Activated CD4-positive, alpha-beta T cell treated with anti-CD3 and anti-CD28 coated beads for 36 hours (primary cell): ENCODE measurements around the gene DISP1. TPM values are rescaled to one million over a fixed set of nuclear protein-coding genes. Genes with fewer than 3 reads are reported as not detected.

Experiments used
- ATAC-seq: fragments of 200-7000 bp; cut with Tn5 transposase; one replicate; pipeline ENCODE4 v1.10.0; 2021; ENCODE audit warnings: mild to moderate bottlenecking, moderate library complexity
- CTCF ChIA-PET: fragments of 350-600 bp; sonication (Branson Sonifier 250); formaldehyde crosslinking; loops from one replicate; lab custom pipeline; 2021; ENCODE audit warnings: antibody characterized with exemption; lab: Charles Lee
- POLR2A ChIA-PET: fragments of 350-600 bp; sonication (Branson Sonifier 250); formaldehyde crosslinking; loops from one replicate; lab custom pipeline; 2021; ENCODE audit warnings: antibody characterized with exemption, inconsistent platforms; lab: Charles Lee
- DNase-seq: peaks from one replicate; pipeline ENCODE4 v3.0.0-alpha.2; 2020
- H3K27ac Mint-ChIP-seq: one replicate; pipeline ENCODE4 v1.8.0; 2021; ENCODE audit warnings: mixed read lengths
- H3K27me3 Mint-ChIP-seq: one replicate; pipeline ENCODE4 v1.8.0; 2021; ENCODE audit warnings: mixed read lengths
- H3K36me3 Mint-ChIP-seq: one replicate; pipeline ENCODE4 v1.8.0; 2021; ENCODE audit warnings: low read depth, mixed read lengths
- H3K4me1 Mint-ChIP-seq: one replicate; pipeline ENCODE4 v1.8.0; 2021; ENCODE audit warnings: mixed read lengths
- H3K4me3 Mint-ChIP-seq: one replicate; pipeline ENCODE4 v1.8.0; 2021; ENCODE audit warnings: mild to moderate bottlenecking, moderate library complexity, mixed read lengths
- H3K9me3 Mint-ChIP-seq: one replicate; pipeline ENCODE4 v1.8.0; 2021; ENCODE audit warnings: low read depth, mixed read lengths
- intact Hi-C, 2 experiments: fragments of 100-400 bp; cut with DNase I in 1 of 2; cut with micrococcal nuclease in 1 of 2; formaldehyde crosslinking; loops; one replicate each; pipeline versions ENCODE4 v1.14.2 to v1.15.1; 2022 to 2024; cut with DNase I, micrococcal nuclease
- total RNA-seq, 2 experiments: library from RNA; stranded (reverse); gene quantifications; one replicate each; pipeline ENCODE4 v1.2.3, GENCODE V29; 2021

The DISP1 gene
- 1 to 10 TPM in 1 of 2 experiments, under 1 TPM in 1; 0.98 to 1.9 TPM for total RNA-seq

DNA sequence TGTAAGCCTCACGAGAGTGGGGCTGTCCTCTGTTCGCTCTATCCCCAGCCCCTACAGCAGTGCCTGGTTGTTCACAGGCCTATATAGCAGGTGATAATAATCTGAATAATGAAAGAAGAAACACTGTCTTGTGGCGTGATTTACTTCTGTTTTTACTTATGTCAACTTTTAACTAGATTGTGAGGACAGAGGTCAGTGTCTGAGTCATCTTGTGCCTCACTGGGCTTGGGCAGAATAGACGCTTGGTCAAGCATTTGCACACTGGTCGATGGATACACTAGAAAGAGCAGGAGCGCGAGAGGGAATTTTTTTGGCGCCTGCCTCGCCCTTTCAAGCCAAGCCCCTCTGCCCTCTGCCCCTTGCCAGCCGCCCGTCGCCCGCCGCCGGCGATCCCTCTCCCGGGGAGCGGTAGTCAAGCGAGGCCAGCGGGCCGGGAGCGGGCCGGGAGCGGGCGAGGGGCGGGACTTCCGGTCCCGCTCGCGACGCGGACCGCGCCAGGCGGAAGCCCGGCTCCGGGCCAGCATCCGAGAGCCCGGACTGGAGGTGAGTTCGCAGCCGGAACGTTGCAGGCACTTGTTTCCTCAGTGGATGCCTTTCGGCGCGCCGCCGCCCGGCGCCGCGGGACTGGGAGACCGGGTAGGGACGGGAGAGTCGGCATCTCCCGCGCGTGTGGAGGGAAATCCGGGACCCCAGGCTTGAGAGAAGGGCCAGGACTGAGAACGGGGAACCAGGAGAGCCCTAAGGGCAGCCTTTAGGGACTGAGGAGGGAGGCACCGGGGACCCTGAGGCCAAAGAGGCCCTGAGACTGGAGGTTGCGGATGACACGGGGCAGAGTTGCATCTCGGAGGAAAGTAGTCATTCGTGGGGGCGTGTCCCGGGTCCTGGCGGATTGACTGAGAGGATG lies at the start of gene DISP1:
Gene DISP1, plus strand, starts transcription at position 504 of the 904 bp plus-strand sequence. CDS start 127,785 bp downstream, outside the sequence.
- ATAC-seq = peak; percentile 88
- POLR2A ChIA-PET = no interaction called here

DNA sequence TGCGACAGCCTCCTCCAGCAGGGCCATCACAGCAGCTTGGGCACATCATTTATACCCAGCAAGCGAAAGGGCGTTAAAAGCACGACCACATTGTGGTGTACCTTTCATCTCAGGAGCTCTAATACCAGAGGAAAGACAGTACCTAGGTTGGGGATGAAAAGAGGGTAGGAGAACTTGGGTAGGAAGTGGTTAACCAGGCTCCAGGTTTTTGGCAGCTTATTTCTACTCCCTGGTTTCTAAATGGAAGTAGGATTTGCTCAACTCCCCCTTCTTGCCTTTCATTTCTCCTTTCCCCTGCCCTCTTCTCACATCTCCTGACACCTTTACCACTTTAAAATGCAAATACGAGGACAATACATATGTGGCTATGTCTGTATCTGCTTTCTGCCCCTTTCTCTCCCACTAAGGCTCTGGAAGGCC lies 47.7 kb upstream of the DISP1 start:
- no peak for DNase-seq
- Mint-ChIP-seq H3K4me3 (no peak overlapping the region), H3K27ac (no peak overlapping the region), H3K4me1 (peaks cover 2% of the 10 kb centered on the region), H3K36me3 (peaks cover 2% of the 10 kb centered on the region), H3K27me3 (no peaks in the 10 kb centered on the region), H3K9me3 (peaks cover 10% of the 10 kb centered on the region)
- intact Hi-C loops = no loop called here
- ATAC-seq = no peak
- CTCF ChIA-PET = interaction anchor here (1.5 kb wide), 1 partner anchor 357 kb away, joined by 6 read pairs; no protein-coding TSS in a partner anchor
- POLR2A ChIA-PET = no interaction called here

More for the DNA sequence above, at the start of gene DISP1:
- peak within 1 kb of the TSS; percentile 90 for H3K4me3 Mint-ChIP-seq
- H3K9me3 Mint-ChIP-seq = no peaks in the 10 kb centered on the region
- no peaks in the 10 kb centered on the region for H3K27me3 Mint-ChIP-seq
- peaks cover 2% of the 10 kb centered on the region for H3K36me3 Mint-ChIP-seq
- peak within 1 kb of the TSS; percentile 91 for H3K27ac Mint-ChIP-seq
- peak; percentile 88 for DNase-seq
- CTCF ChIA-PET = no interaction called here
- peaks cover 25% of the 10 kb centered on the region for H3K4me1 Mint-ChIP-seq
- intact Hi-C loops = loop anchor here (1.0 to 5.0 kb wide), 4 partner anchors 66 to 350 kb away; partner anchors contain the start of genes AIDA (in 1 of the 2) and BROX (in 1 of the 2)

GRCh38 chr1:222768592-222768991 lies 46.2 kb upstream of the DISP1 start:
- peaks cover 10% of the 10 kb centered on the region for H3K9me3 Mint-ChIP-seq
- intact Hi-C loops = no loop called here
- H3K4me3 Mint-ChIP-seq = no peak overlapping the region
- POLR2A ChIA-PET = no interaction called here
- H3K36me3 Mint-ChIP-seq = peaks cover 2% of the 10 kb centered on the region
- no peak for ATAC-seq
- DNase-seq = no peak
- H3K27me3 Mint-ChIP-seq = no peaks in the 10 kb centered on the region
- peaks cover 7% of the 10 kb centered on the region for H3K4me1 Mint-ChIP-seq
- H3K27ac Mint-ChIP-seq = no peak overlapping the region
- CTCF ChIA-PET = interaction anchor here (0.7 to 1.5 kb wide), 2 partner anchors 321 to 355 kb away, joined by 3 to 6 read pairs; no protein-coding TSS in a partner anchor

GRCh38 chr1:222769181-222769580 lies 45.7 kb upstream of the DISP1 start:
- Mint-ChIP-seq H3K4me1 (peaks cover 7% of the 10 kb centered on the region), H3K36me3 (peaks cover 2% of the 10 kb centered on the region), H3K9me3 (peaks cover 10% of the 10 kb centered on the region), H3K27me3 (no peaks in the 10 kb centered on the region), H3K4me3 (no peak overlapping the region), H3K27ac (no peak overlapping the region)
- POLR2A ChIA-PET = no interaction called here
- CTCF ChIA-PET = interaction anchor here (0.7 kb wide), 1 partner anchor 321 kb away, joined by 3 read pairs; no protein-coding TSS in a partner anchor
- ATAC-seq = no peak
- intact Hi-C loops = no loop called here
- no peak for DNase-seq

DNA sequence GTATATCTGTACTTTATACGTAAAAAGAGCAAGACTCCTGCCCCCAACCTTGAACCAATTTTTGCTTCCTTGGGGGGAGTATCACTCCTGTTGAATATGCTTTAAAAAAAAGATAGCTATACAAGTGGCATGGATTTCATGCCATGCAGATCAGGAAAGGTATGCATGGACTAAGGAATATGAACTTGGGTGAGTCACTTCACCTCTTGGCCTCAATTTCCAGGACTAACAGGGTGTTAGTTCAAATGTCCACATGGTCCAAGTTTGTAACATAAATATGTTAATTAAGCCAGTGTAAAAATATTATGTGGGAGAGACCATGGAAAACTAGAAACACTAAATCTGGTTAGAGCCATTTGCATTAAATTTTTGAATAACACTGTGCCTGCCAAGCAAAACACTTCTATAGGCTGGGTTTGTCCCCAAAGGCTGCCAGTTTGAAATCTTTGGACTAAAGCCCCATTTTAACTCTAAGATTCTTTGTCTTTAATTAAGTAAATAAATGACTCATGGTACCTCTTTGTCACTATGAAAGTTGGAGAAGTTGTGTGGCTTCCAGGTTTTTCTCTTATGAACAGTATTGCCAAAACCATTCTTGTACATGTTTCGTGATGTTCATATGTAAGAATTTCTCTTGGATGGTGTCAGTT lies 44.7 kb upstream of the DISP1 start:
- H3K9me3 Mint-ChIP-seq = peaks cover 10% of the 10 kb centered on the region
- ChIA-PET POLR2A (no interaction called here), CTCF (interaction anchor here (0.6 kb wide), 1 partner anchor 47 kb away, joined by 3 read pairs; no protein-coding TSS in a partner anchor)
- peaks cover 7% of the 10 kb centered on the region for H3K4me1 Mint-ChIP-seq
- intact Hi-C loops = no loop called here
- H3K27me3 Mint-ChIP-seq = no peaks in the 10 kb centered on the region
- H3K27ac Mint-ChIP-seq = no peak overlapping the region
- no peak for DNase-seq
- no peak overlapping the region for H3K4me3 Mint-ChIP-seq
- ATAC-seq = no peak
- peaks cover 2% of the 10 kb centered on the region for H3K36me3 Mint-ChIP-seq

- CTCF ChIA-PET = interaction anchor here (0.7 to 1.9 kb wide), 2 partner anchors 316 to 712 kb away, joined by 3 to 6 read pairs; no protein-coding TSS in a partner anchor
- Mint-ChIP-seq H3K27ac (no peak overlapping the region), H3K4me1 (peaks cover 7% of the 10 kb centered on the region), H3K4me3 (no peak overlapping the region), H3K27me3 (no peaks in the 10 kb centered on the region), H3K9me3 (peaks cover 8% of the 10 kb centered on the region), H3K36me3 (peaks cover 1% of the 10 kb centered on the region)
- DNase-seq (peak; percentile 36), ATAC-seq (peak; percentile 44)
- POLR2A ChIA-PET = no interaction called here
- intact Hi-C loops = no loop called here
These were observed 41.9 kb upstream of the DISP1 start for GRCh38 chr1:222772996-222773379.

GRCh38 chr1:222777463-222777862 lies 37.4 kb upstream of the DISP1 start:
- Mint-ChIP-seq H3K4me1 (peaks cover 5% of the 10 kb centered on the region), H3K27me3 (peaks cover 10% of the 10 kb centered on the region), H3K36me3 (no peaks in the 10 kb centered on the region), H3K4me3 (no peak overlapping the region), H3K27ac (no peak overlapping the region), H3K9me3 (no peaks in the 10 kb centered on the region)
- ATAC-seq (no peak), DNase-seq (no peak)
- intact Hi-C loops = no loop called here
- ChIA-PET POLR2A (no interaction called here), CTCF (interaction anchor here (1.2 kb wide), 1 partner anchor 346 kb away, joined by 3 read pairs; no protein-coding TSS in a partner anchor)

DNA sequence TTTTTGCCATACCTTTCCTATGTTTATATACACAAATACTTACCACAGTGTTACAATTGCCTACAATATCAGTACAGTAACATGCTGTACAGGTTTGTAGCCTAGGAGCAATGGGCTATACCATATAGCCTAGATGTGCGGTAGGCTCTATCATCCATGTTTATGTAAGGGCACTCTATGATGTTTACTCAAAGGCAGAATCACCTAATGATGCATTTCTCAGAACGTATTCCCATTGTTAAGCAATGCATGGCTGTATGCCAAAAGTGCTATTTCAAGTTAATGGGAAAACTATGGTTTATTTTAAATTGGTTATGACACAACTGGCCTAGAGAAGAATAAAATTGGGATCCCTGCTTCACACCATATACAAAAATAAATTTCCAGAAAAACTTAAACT lies 36.9 kb upstream of the DISP1 start:
- ATAC-seq (no peak), DNase-seq (no peak)
- intact Hi-C loops = no loop called here
- H3K36me3 Mint-ChIP-seq = no peaks in the 10 kb centered on the region
- H3K9me3 Mint-ChIP-seq = no peaks in the 10 kb centered on the region
- ChIA-PET POLR2A (no interaction called here), CTCF (no interaction called here)
- no peak overlapping the region for H3K4me3 Mint-ChIP-seq
- H3K27me3 Mint-ChIP-seq = peaks cover 10% of the 10 kb centered on the region
- H3K4me1 Mint-ChIP-seq = no peaks in the 10 kb centered on the region
- no peak overlapping the region for H3K27ac Mint-ChIP-seq

- no peaks in the 10 kb centered on the region for H3K36me3 Mint-ChIP-seq
- no peaks in the 10 kb centered on the region for H3K9me3 Mint-ChIP-seq
These were observed 33.6 kb upstream of the DISP1 start for GRCh38 chr1:222781251-222781650.

DNA sequence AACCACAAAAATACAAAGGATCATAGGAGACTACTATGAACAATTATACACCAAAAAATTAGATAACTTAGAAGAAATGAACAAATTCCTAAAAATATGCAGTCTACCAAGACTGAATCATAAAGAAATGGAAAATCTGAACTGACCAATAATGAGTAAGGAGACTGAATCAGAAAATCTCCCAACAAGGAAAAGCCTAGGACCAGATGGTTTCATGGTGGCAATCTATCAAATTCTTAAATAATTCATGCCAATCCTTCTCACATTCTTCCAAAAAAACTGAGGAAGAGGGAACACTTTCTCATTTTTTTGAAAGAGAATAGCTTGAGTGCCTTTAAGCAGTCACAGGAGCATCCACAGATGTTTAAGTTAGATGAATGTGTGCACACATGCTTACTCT lies 31.8 kb upstream of the DISP1 start:
- no peak for ATAC-seq
- H3K27ac Mint-ChIP-seq = no peak overlapping the region
- CTCF ChIA-PET = interaction anchor here (0.7 kb wide), 1 partner anchor 10 kb away, joined by 4 read pairs; no protein-coding TSS in a partner anchor

More at GRCh38 chr1:222781251-222781650, 33.6 kb upstream of the DISP1 start:
- Mint-ChIP-seq H3K27ac (no peak overlapping the region), H3K4me1 (no peaks in the 10 kb centered on the region), H3K27me3 (peaks cover 15% of the 10 kb centered on the region), H3K4me3 (no peak overlapping the region)
- POLR2A ChIA-PET = no interaction called here
- CTCF ChIA-PET = no interaction called here
- no peak for ATAC-seq
- intact Hi-C loops = no loop called here
- no peak for DNase-seq

DNA sequence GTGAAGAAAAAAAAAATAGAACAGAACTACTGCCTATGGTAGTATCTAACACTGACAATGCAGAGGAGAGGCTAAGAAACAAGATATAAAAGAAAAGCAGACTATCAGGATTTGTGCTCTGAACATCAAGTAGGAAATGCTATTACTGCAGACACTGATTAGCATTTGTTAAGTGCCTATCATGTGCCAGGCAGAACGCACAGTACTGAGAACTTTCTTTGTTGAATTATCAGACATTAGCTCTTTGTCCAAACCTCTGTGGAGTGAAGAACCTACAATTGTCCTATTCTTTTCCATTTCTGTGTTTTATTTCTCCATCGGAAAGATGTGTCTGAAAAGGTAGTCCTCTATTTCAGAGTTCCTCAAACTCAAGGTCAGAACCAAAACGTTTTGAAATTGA lies 30.5 kb upstream of the DISP1 start:
- H3K36me3 Mint-ChIP-seq = no peaks in the 10 kb centered on the region

More for the DNA sequence above, 31.8 kb upstream of the DISP1 start:
- peaks cover 19% of the 10 kb centered on the region for H3K27me3 Mint-ChIP-seq
- no peak for DNase-seq
- no peaks in the 10 kb centered on the region for H3K9me3 Mint-ChIP-seq
- H3K4me1 Mint-ChIP-seq = no peaks in the 10 kb centered on the region
- intact Hi-C loops = no loop called here
- POLR2A ChIA-PET = interaction anchor here (0.6 kb wide), 1 partner anchor 37 kb away, joined by 3 read pairs; no protein-coding TSS in a partner anchor
- H3K4me3 Mint-ChIP-seq = no peak overlapping the region
- H3K36me3 Mint-ChIP-seq = no peaks in the 10 kb centered on the region

More for the DNA sequence above, 30.5 kb upstream of the DISP1 start:
- intact Hi-C loops = no loop called here
- no peak overlapping the region for H3K4me3 Mint-ChIP-seq
- peaks cover 19% of the 10 kb centered on the region for H3K27me3 Mint-ChIP-seq
- POLR2A ChIA-PET = no interaction called here
- ATAC-seq = no peak
- CTCF ChIA-PET = interaction anchor here (0.6 kb wide), 1 partner anchor 34 kb away, joined by 3 read pairs; no protein-coding TSS in a partner anchor
- H3K27ac Mint-ChIP-seq = no peak overlapping the region
- no peaks in the 10 kb centered on the region for H3K9me3 Mint-ChIP-seq
- H3K4me1 Mint-ChIP-seq = peaks cover 2% of the 10 kb centered on the region
- no peak for DNase-seq
